Germinal center (tissue), 1 donor: ENCODE data around the gene KCNC3.

Experiments used
- DNase-seq: peaks from one replicate; pipeline ENCODE4 v3.0.0; 2012; ENCODE audit warnings: mixed read lengths, low spot score

Gene KCNC3

GRCh38 chr19:50327013-50327412 is 2.2 kb downstream of the KCNC3 start:
- DNase-seq: no peak

- no peak for DNase-seq
These were observed 3.0 kb downstream of the KCNC3 start for GRCh38 chr19:50326101-50326664.

- peak; percentile 97 for DNase-seq
These were observed 3.7 kb downstream of the KCNC3 start for GRCh38 chr19:50325310-50326100.

GRCh38 chr19:50324331-50324730 is 4.8 kb downstream of the KCNC3 start:
- DNase-seq: no peak

- DNase-seq: no peak
These were observed 5.4 kb downstream of the KCNC3 start for GRCh38 chr19:50323782-50324133.

GRCh38 chr19:50322931-50323781 is 6.0 kb downstream of the KCNC3 start:
- no peak for DNase-seq

- no peak for DNase-seq
These were observed 6.9 kb downstream of the KCNC3 start for GRCh38 chr19:50322234-50322633.

GRCh38 chr19:50321831-50322230 is 7.3 kb downstream of the KCNC3 start:
- no peak for DNase-seq

- DNase-seq: no peak
These were observed 8.6 kb downstream of the KCNC3 start for GRCh38 chr19:50320596-50320995.

GRCh38 chr19:50320051-50320450 is 9.1 kb downstream of the KCNC3 start:
- no peak for DNase-seq

GRCh38 chr19:50319156-50319555 is 10.0 kb downstream of the KCNC3 start:
- no peak for DNase-seq

GRCh38 chr19:50318438-50318837 is 10.7 kb downstream of the KCNC3 start:
- DNase-seq: no peak

- no peak for DNase-seq
These were observed 12.1 kb downstream of the KCNC3 start for GRCh38 chr19:50317115-50317514.

- DNase-seq: no peak
These were observed 13.3 kb downstream of the KCNC3 start for GRCh38 chr19:50315773-50316448.

- DNase-seq: no peak
These were observed 14.2 kb downstream of the KCNC3 start for GRCh38 chr19:50314724-50315708.

GRCh38 chr19:50313812-50314536 is 15.2 kb downstream of the KCNC3 start:
- no peak for DNase-seq

- DNase-seq: no peak
These were observed 16.0 kb downstream of the KCNC3 start for GRCh38 chr19:50312967-50313811.

- DNase-seq: no peak
These were observed 17.2 kb downstream of the KCNC3 start for GRCh38 chr19:50311723-50312635.
